ENCODE measurements around the gene CPXM2.

CPXM2 gene

DNA sequence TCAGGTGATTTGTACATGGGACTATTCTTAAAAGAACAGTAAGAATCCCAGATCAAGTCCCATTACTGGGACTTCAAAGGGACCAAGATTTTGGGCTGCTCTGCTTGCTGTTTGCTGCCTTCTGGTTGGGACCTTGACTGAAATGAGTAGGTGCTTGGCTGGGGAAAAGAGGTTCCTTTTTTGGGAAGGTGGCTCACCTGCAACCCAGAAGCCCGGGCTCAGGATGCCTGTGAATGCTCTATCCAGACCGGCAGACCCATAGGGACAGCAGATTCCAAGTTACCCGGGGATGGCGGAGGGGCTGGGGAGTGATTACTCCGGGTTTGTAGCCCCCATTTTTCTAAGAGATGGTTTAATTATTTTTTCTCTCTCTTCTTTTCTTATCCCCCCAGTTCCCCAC lies 104.0 kb downstream of the CPXM2 start:
- in situ Hi-C loops (cut with HindIII; ENCODE audit: low pct_ligation_motif_present, low pct_unique_long_range_greater_than_20kb, low sequenced_read_pairs): no loop called here
- no peak for DNase-seq

DNA sequence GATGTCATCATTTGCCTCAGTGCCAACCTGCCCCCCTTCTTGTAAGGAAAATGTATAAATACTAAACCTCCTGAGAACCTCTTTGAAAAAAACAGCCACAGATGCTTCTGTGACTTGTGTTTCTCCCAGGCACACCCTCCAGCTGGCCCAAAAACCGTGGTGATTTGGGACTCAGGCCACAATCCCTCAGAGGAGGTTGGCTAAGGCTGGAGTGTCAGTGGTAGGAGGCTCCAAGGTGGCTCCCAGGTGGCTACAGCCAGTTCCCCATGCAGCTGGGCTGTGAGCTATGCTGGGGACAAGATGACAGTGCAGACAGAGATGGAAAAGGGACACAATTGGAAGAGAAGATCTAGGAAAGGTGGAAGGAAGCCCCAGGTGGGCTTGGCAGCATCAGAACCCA lies 104.7 kb downstream of the CPXM2 start:
- DNase-seq: no peak
- in situ Hi-C loops (cut with HindIII; ENCODE audit: low pct_ligation_motif_present, low pct_unique_long_range_greater_than_20kb, low sequenced_read_pairs): no loop called here

DNA sequence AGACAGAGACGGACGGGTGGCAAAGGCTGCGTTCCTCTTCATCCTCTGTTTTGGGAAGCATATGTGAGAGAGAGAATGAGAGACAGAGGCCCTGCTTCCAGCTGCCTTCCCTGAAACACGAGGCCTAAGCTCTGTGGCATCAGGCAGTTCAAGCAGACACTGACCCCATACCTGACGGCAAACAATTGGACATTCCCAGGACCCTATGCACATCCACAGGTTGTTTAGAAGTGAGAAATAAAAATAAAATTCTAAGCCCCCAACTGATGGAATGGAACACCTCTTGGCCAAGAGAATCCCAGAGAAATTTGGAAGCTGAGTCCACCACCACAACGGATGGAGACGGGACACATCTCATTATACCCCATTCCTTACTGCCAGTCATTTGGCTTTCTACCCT lies 105.3 kb downstream of the CPXM2 start:
- DNase-seq: no peak
- in situ Hi-C loops (cut with HindIII; ENCODE audit: low pct_ligation_motif_present, low pct_unique_long_range_greater_than_20kb, low sequenced_read_pairs): no loop called here

DNA sequence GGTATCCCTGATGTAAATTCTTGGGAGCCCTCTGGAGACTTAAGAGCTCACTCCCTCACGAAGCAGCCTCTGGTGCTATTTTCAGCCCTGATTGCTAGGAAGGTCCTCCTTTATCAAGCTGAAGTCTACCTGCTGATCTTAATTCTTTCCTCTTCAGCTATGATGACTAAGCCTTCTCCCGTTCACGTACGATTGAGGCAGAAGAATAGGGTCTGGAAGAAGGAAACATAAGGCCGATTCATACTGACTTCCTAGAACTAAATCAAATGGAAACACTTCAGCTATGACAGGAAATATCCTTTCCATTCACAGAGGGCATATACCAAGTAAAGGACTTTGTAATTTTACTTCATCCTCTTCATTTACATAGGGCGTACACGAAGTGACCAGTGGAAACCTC lies 107.0 kb downstream of the CPXM2 start:
- in situ Hi-C loops (cut with HindIII; ENCODE audit: low pct_ligation_motif_present, low pct_unique_long_range_greater_than_20kb, low sequenced_read_pairs): no loop called here
- no peak for DNase-seq

DNA sequence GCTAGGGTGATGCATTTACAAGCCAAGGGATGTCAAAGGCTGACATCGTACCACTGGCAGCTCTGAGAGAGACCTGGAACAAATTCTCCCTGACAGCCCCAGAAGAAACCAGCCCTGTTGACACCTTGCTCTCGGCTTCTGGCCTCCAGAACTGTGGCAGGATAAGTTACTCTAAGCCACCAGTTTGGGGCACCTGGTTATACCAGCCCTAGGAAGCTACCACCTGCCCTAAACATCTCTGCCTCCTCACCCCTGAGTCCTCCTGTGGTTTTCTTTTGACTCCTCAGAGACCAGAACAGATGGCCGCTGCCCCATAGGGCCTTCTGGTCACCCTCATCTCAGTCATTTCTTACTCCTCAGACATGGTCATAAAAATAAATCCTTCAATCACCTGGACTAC lies 107.4 kb downstream of the CPXM2 start:
- no peak for DNase-seq
- in situ Hi-C loops (cut with HindIII; ENCODE audit: low pct_ligation_motif_present, low pct_unique_long_range_greater_than_20kb, low sequenced_read_pairs): no loop called here

GRCh38 chr10:123783296-123783695 lies 108.3 kb downstream of the CPXM2 start:
- DNase-seq: no peak
- in situ Hi-C loops (cut with HindIII; ENCODE audit: low pct_ligation_motif_present, low pct_unique_long_range_greater_than_20kb, low sequenced_read_pairs): no loop called here

- no peak for DNase-seq
- in situ Hi-C loops (cut with HindIII; ENCODE audit: low pct_ligation_motif_present, low pct_unique_long_range_greater_than_20kb, low sequenced_read_pairs): no loop called here
These were observed 109.1 kb downstream of the CPXM2 start for GRCh38 chr10:123782549-123782948.

DNA sequence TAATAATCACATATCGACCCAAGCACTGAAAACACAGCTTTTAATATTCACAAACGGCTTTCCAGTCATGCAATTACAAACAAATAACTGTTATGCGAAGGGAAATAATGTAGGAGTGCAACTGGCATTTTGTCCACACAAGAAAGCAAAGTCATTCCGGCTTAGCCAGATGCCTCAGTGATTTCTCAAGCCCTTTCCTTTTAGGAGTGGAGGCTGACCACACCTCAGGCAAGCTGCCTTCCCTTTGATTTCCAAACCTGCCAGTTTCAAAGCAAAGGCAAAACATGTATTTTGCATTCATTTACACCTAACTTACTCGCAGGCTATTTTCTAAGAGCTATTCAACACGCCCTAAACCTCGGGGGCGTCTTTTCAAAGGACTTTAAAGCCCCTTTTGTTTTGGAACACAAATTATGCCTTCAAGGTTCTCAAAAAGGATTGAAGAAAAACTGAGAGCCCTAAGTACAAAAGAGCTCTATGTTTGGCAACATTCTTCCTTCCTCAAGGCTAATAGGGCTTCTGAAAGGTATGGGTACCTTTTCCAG lies 109.6 kb downstream of the CPXM2 start:
- DNase-seq: no peak
- in situ Hi-C loops (cut with HindIII; ENCODE audit: low pct_ligation_motif_present, low pct_unique_long_range_greater_than_20kb, low sequenced_read_pairs): no loop called here

DNA sequence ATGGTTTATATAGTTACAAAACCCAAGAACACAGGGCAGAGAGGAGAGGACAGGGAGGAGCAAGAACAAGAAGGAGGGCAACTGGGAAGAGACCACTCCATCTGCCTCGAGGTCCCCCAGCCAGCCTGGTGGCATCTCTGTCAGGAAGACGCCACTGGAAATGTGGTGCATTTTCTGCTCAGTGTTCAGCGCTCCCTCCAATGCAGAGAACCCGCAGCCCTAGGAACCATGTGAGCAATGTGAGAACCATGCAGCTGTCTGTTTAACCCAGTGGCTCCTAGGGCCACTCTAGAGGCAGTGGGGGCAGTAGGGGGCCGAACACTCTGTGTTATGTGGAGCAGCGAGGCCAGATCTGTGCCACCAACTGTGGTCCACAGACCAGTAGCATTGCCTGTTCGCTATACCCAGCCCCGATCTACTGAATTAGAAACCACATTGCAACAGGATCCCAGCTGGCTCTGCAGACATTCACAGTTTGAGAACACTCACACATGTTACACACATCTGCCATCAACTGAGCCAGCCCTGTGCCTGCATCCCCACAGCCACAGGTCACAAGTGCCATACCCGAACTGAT lies 110.2 kb downstream of the CPXM2 start:
- no peak for DNase-seq

GRCh38 chr10:123778719-123779517 lies 112.7 kb downstream of the CPXM2 start:
- in situ Hi-C loops (cut with HindIII; ENCODE audit: low pct_ligation_motif_present, low pct_unique_long_range_greater_than_20kb, low sequenced_read_pairs): no loop called here
- no peak for DNase-seq

More for the DNA sequence above, 110.2 kb downstream of the CPXM2 start:
- in situ Hi-C loops (cut with HindIII; ENCODE audit: low pct_ligation_motif_present, low pct_unique_long_range_greater_than_20kb, low sequenced_read_pairs): no loop called here

GRCh38 chr10:123777881-123778280 lies 113.7 kb downstream of the CPXM2 start:
- in situ Hi-C loops (cut with HindIII; ENCODE audit: low pct_ligation_motif_present, low pct_unique_long_range_greater_than_20kb, low sequenced_read_pairs): no loop called here
- no peak for DNase-seq

DNA sequence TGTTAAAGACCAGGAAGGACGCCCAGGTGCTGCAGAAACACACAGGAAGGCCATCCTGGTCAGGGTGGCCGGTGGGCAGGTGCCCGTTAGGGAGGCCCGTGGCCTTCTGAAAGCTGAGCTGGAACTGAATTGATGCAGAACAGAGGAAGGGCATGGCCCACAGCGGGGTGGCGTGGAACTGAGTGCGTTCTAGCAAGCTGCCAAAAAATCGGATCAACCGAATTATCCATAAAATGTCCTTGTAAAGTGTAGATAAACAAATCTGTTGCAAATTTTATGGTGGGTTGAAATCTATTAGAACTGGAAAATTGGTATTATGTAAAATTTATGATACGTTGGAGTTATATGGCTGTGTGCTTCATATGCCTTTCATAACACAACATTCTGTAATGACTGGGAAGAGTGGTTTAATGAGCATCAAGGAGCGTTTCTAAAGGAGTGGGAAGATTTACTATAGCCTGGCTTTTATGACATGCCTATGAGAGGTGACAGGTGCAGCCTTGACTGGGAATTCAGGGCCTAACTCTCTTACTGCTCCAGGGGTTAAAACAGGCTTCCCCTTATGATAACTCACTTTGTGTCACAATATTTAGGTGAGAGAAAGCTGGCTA lies 117.4 kb downstream of the CPXM2 start:
- in situ Hi-C loops (cut with HindIII; ENCODE audit: low pct_ligation_motif_present, low pct_unique_long_range_greater_than_20kb, low sequenced_read_pairs): no loop called here
- DNase-seq: no peak

GRCh38 chr10:123772645-123773508 lies 118.7 kb downstream of the CPXM2 start:
- in situ Hi-C loops (cut with HindIII; ENCODE audit: low pct_ligation_motif_present, low pct_unique_long_range_greater_than_20kb, low sequenced_read_pairs): no loop called here
- DNase-seq: no peak

DNA sequence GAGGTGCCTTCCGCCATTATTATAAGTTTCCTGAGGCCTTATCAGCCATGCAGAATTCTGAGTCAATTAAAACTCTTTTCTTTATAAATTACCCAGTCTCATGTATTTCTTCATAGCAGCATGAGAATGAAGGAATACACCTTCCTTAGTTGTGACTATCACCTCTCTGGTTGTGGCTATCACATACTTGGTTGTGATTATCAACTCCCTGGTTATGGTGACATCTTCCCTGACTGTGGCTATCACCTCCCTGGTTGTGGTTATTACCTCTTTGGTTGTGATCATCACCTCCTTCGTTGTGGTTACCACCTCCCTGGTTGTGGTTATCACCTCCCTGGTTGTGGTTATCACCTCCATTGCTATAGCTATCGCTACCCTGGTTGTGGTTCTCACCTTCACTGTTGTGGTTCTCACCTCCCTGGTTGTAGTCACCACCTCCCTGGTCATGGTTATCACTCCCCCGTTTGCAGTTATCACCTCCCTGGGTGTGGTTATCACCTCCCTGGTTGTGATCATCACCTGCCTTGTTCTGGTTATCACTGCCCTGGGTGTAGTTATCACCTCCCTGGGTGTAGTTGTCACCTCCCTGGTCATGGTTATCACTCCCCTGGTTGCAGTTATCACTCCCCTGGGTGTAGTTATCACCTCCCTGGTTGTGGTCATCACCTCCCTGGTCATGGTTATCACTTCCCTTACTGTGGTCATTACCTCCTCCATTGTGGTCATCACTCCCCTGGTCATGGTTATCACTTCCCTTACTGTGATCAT lies 119.5 kb downstream of the CPXM2 start:
- in situ Hi-C loops (cut with HindIII; ENCODE audit: low pct_ligation_motif_present, low pct_unique_long_range_greater_than_20kb, low sequenced_read_pairs): no loop called here
- no peak for DNase-seq

GRCh38 chr10:123769647-123770046 lies 122.0 kb downstream of the CPXM2 start:
- DNase-seq: no peak
- in situ Hi-C loops (cut with HindIII; ENCODE audit: low pct_ligation_motif_present, low pct_unique_long_range_greater_than_20kb, low sequenced_read_pairs): no loop called here

- in situ Hi-C loops (cut with HindIII; ENCODE audit: low pct_ligation_motif_present, low pct_unique_long_range_greater_than_20kb, low sequenced_read_pairs): no loop called here
- DNase-seq: no peak
These were observed 124.8 kb downstream of the CPXM2 start for GRCh38 chr10:123766761-123767160.

DNA sequence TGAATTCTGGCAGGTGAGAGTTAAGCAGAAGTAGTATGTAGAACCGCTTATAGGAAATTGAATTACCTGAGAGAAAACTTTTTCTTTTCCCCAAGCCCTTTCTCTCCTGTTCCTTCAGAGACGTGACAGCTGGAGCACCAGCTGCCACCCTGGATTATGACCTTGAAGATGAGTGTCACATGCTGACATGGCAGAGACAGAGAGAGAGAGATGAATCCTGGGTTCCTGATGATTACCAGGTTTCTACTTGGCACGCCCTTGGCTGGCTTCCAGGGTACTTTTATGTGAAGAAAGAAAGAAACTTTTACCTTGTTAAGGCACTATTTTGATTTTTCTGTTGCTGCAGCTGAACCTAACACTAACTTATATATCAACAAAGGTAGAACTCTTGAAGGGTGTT lies 125.6 kb downstream of the CPXM2 start:
- DNase-seq: no peak
- in situ Hi-C loops (cut with HindIII; ENCODE audit: low pct_ligation_motif_present, low pct_unique_long_range_greater_than_20kb, low sequenced_read_pairs): no loop called here

GRCh38 chr10:123761666-123762230 lies 129.9 kb downstream of the CPXM2 start:
- in situ Hi-C loops (cut with HindIII; ENCODE audit: low pct_ligation_motif_present, low pct_unique_long_range_greater_than_20kb, low sequenced_read_pairs): no loop called here
- no peak for DNase-seq
